KG1 (cell line): Measurements from ENCODE around the gene SLC25A26.
"Not testable (repeated sequence)": the region's sequence is repeated elsewhere in the genome, so short reads cannot be mapped to it uniquely, and the experiment has no call there.

Experiments
- DNase-seq: peaks from one replicate; lab custom pipeline; 2025; lab: John Stamatoyannopoulos, UW

The SLC25A26 gene

GRCh38 chr3:66410976-66411375, 190.2 kb downstream of the SLC25A26 start:
- no peak for DNase-seq

DNA sequence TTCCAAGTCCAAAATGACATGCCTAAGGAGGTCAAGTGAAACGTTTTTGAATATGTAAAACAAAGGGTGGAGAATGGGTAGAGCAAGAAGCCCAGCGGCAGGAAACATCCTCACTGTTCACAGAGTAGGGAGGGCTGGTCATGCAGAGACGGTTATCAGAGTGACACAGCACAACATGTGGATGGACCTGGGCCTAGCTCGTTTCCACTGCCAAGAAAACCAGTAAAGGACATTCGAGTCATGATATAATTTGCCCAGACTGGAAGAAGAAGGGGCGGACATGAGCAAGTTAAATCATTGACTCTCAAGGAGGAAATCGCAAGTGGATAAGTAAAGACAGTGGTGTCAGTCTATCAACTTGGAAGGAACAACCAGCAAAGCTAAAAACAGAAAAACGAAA, 190.7 kb downstream of the SLC25A26 start:
- DNase-seq = no peak

GRCh38 chr3:66411961-66412887, 191.4 kb downstream of the SLC25A26 start:
- no peak for DNase-seq

DNA sequence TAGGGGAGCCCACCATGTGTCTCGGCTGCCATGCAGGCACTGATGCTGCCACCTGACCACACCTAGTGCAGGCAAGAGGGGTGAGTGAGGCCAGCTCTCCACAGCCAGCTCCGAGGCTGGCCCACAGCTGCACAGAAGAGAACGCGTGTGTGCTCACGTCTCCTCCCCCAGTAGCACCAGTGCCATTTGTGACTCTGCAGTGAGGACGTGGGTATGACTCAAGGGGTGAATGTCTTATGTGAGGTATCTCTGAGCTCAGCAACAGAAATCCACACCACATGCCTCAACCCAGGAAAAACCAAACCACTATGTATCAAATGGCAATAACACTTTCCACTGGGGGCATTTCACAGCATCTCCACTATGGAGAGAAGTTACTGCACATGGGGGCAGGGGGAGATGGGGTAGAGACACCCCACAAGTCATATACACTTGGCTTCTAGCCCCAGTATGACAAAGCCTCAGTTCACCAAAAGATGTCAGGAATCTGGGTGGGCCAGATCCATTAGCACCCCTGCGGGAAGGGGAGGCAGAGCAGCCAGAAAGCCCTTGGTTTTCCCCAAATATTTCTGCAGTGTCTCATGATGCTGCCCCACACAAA, 192.4 kb downstream of the SLC25A26 start:
- DNase-seq = no peak

GRCh38 chr3:66414846-66415245, 194.0 kb downstream of the SLC25A26 start:
- DNase-seq = no peak

- no peak for DNase-seq
These were observed 195.1 kb downstream of the SLC25A26 start for GRCh38 chr3:66415867-66416428.

DNA sequence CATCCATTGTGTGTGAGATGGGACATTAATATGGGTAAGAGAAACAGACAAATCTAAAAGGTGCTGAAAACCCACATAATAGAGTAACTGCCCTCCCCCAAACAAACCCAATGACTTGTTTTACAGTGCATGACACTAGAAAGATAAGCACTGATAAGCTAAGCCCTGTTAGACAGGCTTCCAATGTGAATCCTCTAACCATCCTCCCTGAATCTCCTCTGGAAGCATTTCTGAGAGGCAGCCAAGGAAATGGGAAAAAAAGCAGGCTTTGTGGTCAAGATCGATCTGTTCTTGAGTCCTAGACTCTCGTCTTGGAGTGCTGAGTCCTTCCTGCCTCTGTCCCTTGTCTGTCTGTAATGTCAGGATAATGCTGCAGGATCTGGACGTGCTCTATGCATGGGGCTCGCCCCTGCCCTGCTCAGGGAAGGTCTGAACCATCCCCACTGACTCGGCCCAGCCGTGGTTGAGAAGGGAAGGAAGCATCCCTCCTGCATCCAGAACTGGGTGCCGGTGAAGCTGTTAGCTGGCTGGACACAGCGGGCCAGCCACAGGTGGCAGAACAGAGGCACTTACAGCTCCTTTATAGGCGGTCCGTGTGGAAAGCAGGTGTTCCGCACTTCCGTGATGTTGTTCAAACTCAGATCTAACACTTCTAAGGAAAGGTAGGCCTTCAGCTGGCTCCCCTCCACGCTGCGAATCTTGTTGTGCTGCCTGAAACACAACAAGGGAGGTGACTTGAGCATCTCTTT, 195.9 kb downstream of the SLC25A26 start:
- DNase-seq = no peak

- DNase-seq = no peak
These were observed 197.7 kb downstream of the SLC25A26 start for GRCh38 chr3:66418475-66418931.

- no peak for DNase-seq
These were observed 198.2 kb downstream of the SLC25A26 start for GRCh38 chr3:66419036-66419435.

DNA sequence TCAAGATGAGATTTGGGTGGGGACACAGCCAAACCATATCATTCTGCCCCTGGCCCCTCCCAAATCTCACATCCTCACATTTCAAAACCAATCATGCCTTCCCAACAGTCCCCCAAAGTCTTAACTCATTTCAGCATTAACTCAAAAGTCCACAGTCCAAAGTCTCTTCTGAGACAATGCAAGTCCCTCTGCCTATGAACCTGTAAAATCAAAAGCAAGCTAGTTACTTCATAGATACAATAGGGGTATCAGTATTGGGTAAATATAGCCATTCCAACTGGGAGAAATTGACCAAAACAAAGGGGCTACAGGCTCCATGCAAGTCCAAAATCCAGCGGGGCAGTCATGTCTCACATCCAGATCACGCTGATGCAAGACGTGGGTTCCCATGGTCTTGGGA, 200.3 kb downstream of the SLC25A26 start:
- DNase-seq = not testable (repeated sequence)

DNA sequence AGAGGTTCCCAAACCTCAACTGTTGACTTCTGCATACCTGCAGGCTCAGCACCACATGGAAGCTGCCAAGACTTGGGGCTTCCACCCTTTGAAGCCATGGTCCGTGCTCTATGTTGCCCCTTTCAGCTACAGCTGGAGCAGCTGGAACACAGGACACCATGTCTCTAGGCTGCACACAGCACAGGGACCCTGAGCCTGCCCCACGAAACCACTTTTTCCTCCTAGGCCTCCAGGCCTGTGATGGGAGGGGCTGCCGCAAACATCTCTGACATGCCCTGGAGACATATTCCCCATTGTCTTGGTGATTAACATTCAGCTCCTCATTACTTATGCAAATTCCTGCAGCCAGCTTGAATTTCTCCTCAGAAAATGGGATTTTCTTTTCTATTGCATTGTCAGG, 201.1 kb downstream of the SLC25A26 start:
- not testable (repeated sequence) for DNase-seq

DNA sequence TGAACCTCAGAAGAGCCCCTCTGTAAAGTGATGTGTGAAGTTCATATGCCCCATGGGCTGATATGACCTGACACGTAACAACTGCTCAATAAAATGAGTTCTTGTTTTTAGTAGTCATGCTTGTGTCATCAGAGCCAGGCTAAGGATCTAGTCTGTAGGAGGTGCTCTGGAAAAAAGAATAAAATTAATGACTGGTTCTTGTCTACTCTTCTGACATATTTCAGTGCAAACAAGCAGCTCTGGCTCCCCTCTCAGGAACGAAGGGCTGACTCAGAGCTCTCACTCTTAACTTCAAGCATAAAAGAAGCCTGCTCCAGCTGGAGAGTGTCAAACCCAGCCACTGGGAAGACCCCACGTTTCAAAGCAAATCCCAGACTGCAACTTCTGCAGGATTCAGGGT, 203.0 kb downstream of the SLC25A26 start:
- no peak for DNase-seq

- DNase-seq = no peak
These were observed 204.2 kb downstream of the SLC25A26 start for GRCh38 chr3:66425032-66425431.

GRCh38 chr3:66425576-66426114, 204.8 kb downstream of the SLC25A26 start:
- DNase-seq = no peak

- no peak for DNase-seq
These were observed 205.3 kb downstream of the SLC25A26 start for GRCh38 chr3:66426135-66426534.

- no peak for DNase-seq
These were observed 206.6 kb downstream of the SLC25A26 start for GRCh38 chr3:66427352-66427751.

GRCh38 chr3:66427951-66428474, 207.2 kb downstream of the SLC25A26 start:
- DNase-seq = no peak
